GM18526 (cell line): ENCODE results near the gene HDAC4.

ENCODE experiments used
- POLR2A ChIP-seq: IDR thresholded peaks from 3 replicates; pipeline ENCODE4 v1.6.1; 2011; ENCODE audit not compliant: insufficient read length; ENCODE audit errors: extremely low read depth

HDAC4 gene

GRCh38 chr2:239160226-239161143, 240.3 kb downstream of the HDAC4 start:
- TF ChIP-seq POLR2A: no peak

- no peak for TF ChIP-seq POLR2A
Measured at GRCh38 chr2:239159476-239159911, 241.3 kb downstream of the HDAC4 start.

GRCh38 chr2:239158641-239159475, 242.0 kb downstream of the HDAC4 start:
- TF ChIP-seq POLR2A: no peak

GRCh38 chr2:239157771-239158170, 243.0 kb downstream of the HDAC4 start:
- TF ChIP-seq POLR2A: no peak

GRCh38 chr2:239157269-239157668, 243.6 kb downstream of the HDAC4 start:
- TF ChIP-seq POLR2A: no peak

- no peak for TF ChIP-seq POLR2A
Measured at GRCh38 chr2:239156516-239157265, 244.1 kb downstream of the HDAC4 start.

- no peak for TF ChIP-seq POLR2A
Measured at GRCh38 chr2:239155806-239156480, 244.9 kb downstream of the HDAC4 start.

- TF ChIP-seq POLR2A: no peak
Measured at GRCh38 chr2:239154971-239155805, 245.6 kb downstream of the HDAC4 start.

GRCh38 chr2:239153806-239154591, 246.8 kb downstream of the HDAC4 start:
- no peak for TF ChIP-seq POLR2A

- TF ChIP-seq POLR2A: no peak
Measured at GRCh38 chr2:239152916-239153305, 247.9 kb downstream of the HDAC4 start.

GRCh38 chr2:239152239-239152915, 248.4 kb downstream of the HDAC4 start:
- TF ChIP-seq POLR2A: no peak
